ENCODE results near the gene APP. TPM values are rescaled to one million over a fixed set of nuclear protein-coding genes. Genes with fewer than 3 reads are reported as not detected.
A peak's percentile ranks its signal among the peaks of the same experiment; 100 is the strongest.

APP gene
- total and polyA plus RNA-seq, 4 donors = 86.9 to 414 (median 367) TPM

GRCh38 chr21:25938658-25939395, 231.7 kb downstream of the APP start:
- Histone ChIP-seq H3K27me3 (ENCODE audit: control insufficient read depth in 3 of 3, insufficient read depth in 3 of 3, low read length in 2 of 3) (no peaks in the 10 kb centered on the region), H3K27ac (ENCODE audit: low read depth in 1 of 2, low read length in 1 of 2) (peak overlapping the region; percentile 7 to 56), H3K4me1 (ENCODE audit: control insufficient read depth in 5 of 5, insufficient read depth in 5 of 5, low read length in 5 of 5) (peaks cover 3 to 18% (median 4%) of the 10 kb centered on the region in 5 donors), H3K4me3 (no peak overlapping the region), H3K9ac (ENCODE audit: insufficient read depth in 1 of 2, low read length in 2 of 2) (no peak overlapping the region), H3K9me3 (ENCODE audit: control insufficient read depth in 4 of 4, insufficient read depth in 3 of 4, low read length in 3 of 4) (no peaks in the 10 kb centered on the region), H3K36me3 (ENCODE audit: control insufficient read depth in 4 of 4, insufficient read depth in 4 of 4, low read length in 4 of 4) (no peaks in the 10 kb centered on the region)
- no peak for ATAC-seq (ENCODE audit: insufficient read depth, low FRiP score)
- peak in 1 of 3 donors; percentile 55 for DNase-seq
- 77 to 78% methylated on average over 10 of the region's 10 CpGs for WGBS, 2 donors
- TF ChIP-seq, protein P1, sequence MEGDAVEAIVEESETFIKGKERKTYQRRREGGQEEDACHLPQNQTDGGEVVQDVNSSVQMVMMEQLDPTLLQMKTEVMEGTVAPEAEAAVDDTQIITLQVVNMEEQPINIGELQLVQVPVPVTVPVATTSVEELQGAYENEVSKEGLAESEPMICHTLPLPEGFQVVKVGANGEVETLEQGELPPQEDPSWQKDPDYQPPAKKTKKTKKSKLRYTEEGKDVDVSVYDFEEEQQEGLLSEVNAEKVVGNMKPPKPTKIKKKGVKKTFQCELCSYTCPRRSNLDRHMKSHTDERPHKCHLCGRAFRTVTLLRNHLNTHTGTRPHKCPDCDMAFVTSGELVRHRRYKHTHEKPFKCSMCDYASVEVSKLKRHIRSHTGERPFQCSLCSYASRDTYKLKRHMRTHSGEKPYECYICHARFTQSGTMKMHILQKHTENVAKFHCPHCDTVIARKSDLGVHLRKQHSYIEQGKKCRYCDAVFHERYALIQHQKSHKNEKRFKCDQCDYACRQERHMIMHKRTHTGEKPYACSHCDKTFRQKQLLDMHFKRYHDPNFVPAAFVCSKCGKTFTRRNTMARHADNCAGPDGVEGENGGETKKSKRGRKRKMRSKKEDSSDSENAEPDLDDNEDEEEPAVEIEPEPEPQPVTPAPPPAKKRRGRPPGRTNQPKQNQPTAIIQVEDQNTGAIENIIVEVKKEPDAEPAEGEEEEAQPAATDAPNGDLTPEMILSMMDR (IDR thresholded peaks at IDR 0.05; ENCODE audit: control extremely low read depth, extremely low read depth) = no peak

- H3K4me1 ChIP-seq (ENCODE audit: control insufficient read depth in 5 of 5, insufficient read depth in 5 of 5, low read length in 5 of 5) = peaks cover 3 to 18% (median 4%) of the 10 kb centered on the region in 5 donors
- WGBS, 2 donors = 75 to 88% methylated on average over 2 of the region's 2 CpGs
- no peak overlapping the region for H3K27ac ChIP-seq (ENCODE audit: low read depth in 1 of 2, low read length in 1 of 2)
- no peaks in the 10 kb centered on the region for H3K9me3 ChIP-seq (ENCODE audit: control insufficient read depth in 4 of 4, insufficient read depth in 3 of 4, low read length in 3 of 4)
- no peak for ATAC-seq (ENCODE audit: insufficient read depth, low FRiP score)
- H3K27me3 ChIP-seq (ENCODE audit: control insufficient read depth in 3 of 3, insufficient read depth in 3 of 3, low read length in 2 of 3) = no peaks in the 10 kb centered on the region
- H3K4me3 ChIP-seq = no peak overlapping the region
- H3K9ac ChIP-seq (ENCODE audit: insufficient read depth in 1 of 2, low read length in 2 of 2) = no peak overlapping the region
- TF ChIP-seq, protein P1 (IDR thresholded peaks at IDR 0.05; ENCODE audit: control extremely low read depth, extremely low read depth) = no peak
- H3K36me3 ChIP-seq (ENCODE audit: control insufficient read depth in 4 of 4, insufficient read depth in 4 of 4, low read length in 4 of 4) = peaks cover 0 to under 1% (median 0%) of the 10 kb centered on the region in 4 donors
- no peak for DNase-seq
These were observed 233.8 kb downstream of the APP start for GRCh38 chr21:25936776-25937175.

DNA sequence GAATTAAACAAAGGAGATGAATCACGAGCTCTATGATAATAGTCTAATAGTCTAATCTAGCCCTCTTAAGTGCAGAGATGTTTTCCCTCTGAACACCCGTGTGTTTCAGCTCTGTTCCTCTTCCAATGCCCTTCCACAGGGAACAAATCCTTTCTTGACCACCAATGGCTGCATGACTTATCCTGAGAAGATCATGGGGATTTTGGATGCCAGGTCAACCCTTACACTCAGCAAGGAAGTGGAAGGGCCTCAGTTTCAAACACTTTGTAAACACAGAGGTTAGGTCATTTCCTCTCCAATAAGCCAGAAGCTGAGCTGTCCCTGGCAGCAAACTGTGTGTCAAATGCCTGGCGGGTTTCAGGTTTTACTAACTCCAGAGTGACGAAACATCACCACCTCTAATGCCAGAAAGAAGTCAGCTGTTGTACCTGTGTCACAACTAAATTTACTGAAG, 235.8 kb downstream of the APP start:
- 30 to 42% methylated on average over 4 of the region's 4 CpGs for WGBS, 2 donors
- no peak overlapping the region for H3K9ac ChIP-seq (ENCODE audit: insufficient read depth in 1 of 2, low read length in 2 of 2)
- peak in 2 of 3 donors; percentile 59 to 76 for DNase-seq
- ATAC-seq (ENCODE audit: insufficient read depth, low FRiP score) = peak; percentile 76
- peaks cover 3 to 12% (median 5%) of the 10 kb centered on the region in 5 donors for H3K4me1 ChIP-seq (ENCODE audit: control insufficient read depth in 5 of 5, insufficient read depth in 5 of 5, low read length in 5 of 5)
- H3K27ac ChIP-seq (ENCODE audit: low read depth in 1 of 2, low read length in 1 of 2) = peak overlapping the region; percentile 40 to 52
- H3K27me3 ChIP-seq (ENCODE audit: control insufficient read depth in 3 of 3, insufficient read depth in 3 of 3, low read length in 2 of 3) = no peaks in the 10 kb centered on the region
- peaks cover 0 to 4% (median 2%) of the 10 kb centered on the region in 4 donors for H3K36me3 ChIP-seq (ENCODE audit: control insufficient read depth in 4 of 4, insufficient read depth in 4 of 4, low read length in 4 of 4)
- no peak overlapping the region for H3K4me3 ChIP-seq
- H3K9me3 ChIP-seq (ENCODE audit: control insufficient read depth in 4 of 4, insufficient read depth in 3 of 4, low read length in 3 of 4) = no peaks in the 10 kb centered on the region
- TF ChIP-seq, protein P1 (IDR thresholded peaks at IDR 0.05; ENCODE audit: control extremely low read depth, extremely low read depth) = no peak

Measured in lung (tissue), 12 donors.